A549 (cell line): ENCODE measurements around the gene VAMP5. TPM values are rescaled to one million over a fixed set of nuclear protein-coding genes. Genes with fewer than 3 reads are reported as not detected.

ENCODE experiments used
- ATAC-seq, 2 experiments: fragments of 200-7000 bp in 1 of 2; fragments of >200 bp in 1 of 2; cut with Nextera tagmentation in 1 of 2; cut with Tn5 transposase in 1 of 2; 3 replicates each; pipeline versions ENCODE4 v1.8.0 to v1.9.1; 2018 to 2020; ENCODE audit warnings: mild to moderate bottlenecking in 1 of 2, moderate library complexity in 1 of 2
- CTCF ChIA-PET: fragments of 300-600 bp; sonication (Branson Sonifier 250); formaldehyde crosslinking; extraction: SDS; loops from one replicate; lab custom pipeline; 2021; ENCODE audit warnings: antibody characterized with exemption, inconsistent platforms; lab: Yijun Ruan, JAX
- POLR2A ChIA-PET: fragments of 350-600 bp; formaldehyde crosslinking; extraction: SDS; loops from one replicate; lab custom pipeline; 2021; ENCODE audit warnings: antibody characterized with exemption, inconsistent platforms; lab: Yijun Ruan, JAX
- DNase-seq, 2 experiments: peaks; one replicate each; pipeline versions ENCODE4 v3.0.0 to v3.0.0-alpha.2; 2011 to 2016; ENCODE audit warnings: low read depth in 1 of 2, low spot score in 1 of 2
- FAIRE-seq: peaks from 2 replicates; lab custom pipeline; 2011; peaks lifted over from hg19 to GRCh38; lab: Jason Lieb, UNC
- H3K27ac ChIP-seq, 2 experiments: fragments of >200 bp; sonication (Bioruptor Twin); formaldehyde crosslinking; 3 replicates each; pipeline ENCODE4 v1.5.1; 2016 to 2017
- H3K4me1 ChIP-seq: fragments of >200 bp; sonication (Bioruptor Twin); formaldehyde crosslinking; 3 replicates; pipeline ENCODE4 v1.6.1; 2016
- H3K4me2 ChIP-seq: fragments of >200 bp; sonication (Bioruptor Twin); formaldehyde crosslinking; 3 replicates; pipeline ENCODE4 v1.6.1; 2016
- H3K4me3 ChIP-seq: fragments of >200 bp; sonication (Bioruptor Twin); formaldehyde crosslinking; 3 replicates; pipeline ENCODE4 v1.5.1; 2016
- H3K9me3 ChIP-seq: fragments of >200 bp; sonication (Bioruptor Twin); formaldehyde crosslinking; 3 replicates; pipeline ENCODE4 v1.6.1; 2016
- FOSB ChIP-seq: fragments of 250-450 bp; sonication (Bioruptor Pico); IDR thresholded peaks from 2 replicates; pipeline ENCODE4 v1.5.0; 2020; ENCODE audit warnings: mild to moderate bottlenecking, moderate library complexity
- GATA3 ChIP-seq: IDR thresholded peaks from 2 replicates; pipeline ENCODE4 v1.6.1; 2012; ENCODE audit warnings: borderline replicate concordance
- JUN ChIP-seq, 2 experiments: fragments of >200 bp; sonication (Bioruptor Twin); formaldehyde crosslinking; IDR thresholded peaks; 2 replicates in 1 of 2; 3 replicates in 1 of 2; pipeline ENCODE4 v1.6.1; 2016 to 2017
- MAFK ChIP-seq: fragments of 450-650 bp; IDR thresholded peaks from 2 replicates; pipeline ENCODE4 v1.6.1; 2014; ENCODE audit not compliant: partially characterized antibody
- RNF2 ChIP-seq: fragments of 200-600 bp; sonication (generic); IDR thresholded peaks from 2 replicates; pipeline ENCODE4 v1.6.1; 2016; ENCODE audit warnings: low read depth, mild to moderate bottlenecking, antibody characterized with exemption, moderate library complexity, borderline replicate concordance
- WGBS: methylation state at CpG from one replicate; pipeline ENCODE4 v1.1.6; 2017; ENCODE audit errors: missing lambda C conversion rate; 5-methylcytosine and 5-hydroxymethylcytosine counted together
- polyA plus RNA-seq, 4 experiments: library from polyadenylated mRNA; depleted of rRNA in 3 of 4; stranded (reverse); fragments of >200 nt; fragmentation: RNase III in 1 of 4; extraction: RNeasy Plus Mini Kit Qiagen cat#74134 plus additional on column Dnase treatment in 1 of 4; gene quantifications; 2 replicates in 3 of 4; 3 replicates in 1 of 4; pipeline ENCODE4 v1.2.3, GENCODE V29; 2011 to 2017
- small RNA-seq, 6 experiments: library from RNA; depleted of rRNA; stranded (forward); fragments of <200 nt; gene quantifications; one replicate each; pipeline ENCODE3, GENCODE V24; 2012

The VAMP5 gene
- polyA plus RNA-seq, 2 of the 4 experiments (the other 2 are of a cell fraction), result 0.16 TPM; not detected in 1

- H3K9me3 ChIP-seq, result no peaks in the 10 kb centered on the region
- WGBS, result 37% methylated on average over 4 of the region's 4 CpGs
- no peak for ATAC-seq
- H3K4me3 ChIP-seq, result no peak overlapping the region
- no peak for FAIRE-seq
- H3K4me2 ChIP-seq, result no peak overlapping the region
- CTCF ChIA-PET, result interaction anchor here (0.8 to 12.2 kb wide), 11 partner anchors 12 to 254 kb away, joined by 3 to 241 read pairs (median 23); partner anchors contain the start of genes C2orf68, ST3GAL5 and USP39
- POLR2A ChIA-PET, result no interaction called here
- H3K27ac ChIP-seq, result no peak overlapping the region
- TF ChIP-seq JUN (IDR thresholded peaks at IDR 0.05) (no peak), FOSB (CRISPR knock-in tag) (no peak), RNF2 (no peak), MAFK (no peak)
- no peak for DNase-seq
- H3K4me1 ChIP-seq, result peaks cover 3% of the 10 kb centered on the region; the same call in 1 of the 3 replicates
These were observed 51.4 kb downstream of the VAMP5 start for GRCh38 chr2:85635636-85636035.

- Histone ChIP-seq H3K27ac (no peak overlapping the region), H3K4me1 (peaks cover 1% of the 10 kb centered on the region; the same call in 1 of the 3 replicates), H3K4me3 (no peak overlapping the region), H3K4me2 (no peak overlapping the region), H3K9me3 (no peaks in the 10 kb centered on the region)
- ChIA-PET CTCF (interaction anchor here (0.7 to 2.0 kb wide), 6 partner anchors 15 to 438 kb away, joined by 3 to 9 read pairs (median 4); no protein-coding TSS in a partner anchor), POLR2A (no interaction called here)
- FAIRE-seq (no peak), ATAC-seq (no peak), DNase-seq (no peak)
- no peak for TF ChIP-seq GATA3
- 89% methylated on average over 3 of the region's 3 CpGs for WGBS
These were observed 58.5 kb downstream of the VAMP5 start for GRCh38 chr2:85642725-85643124.

Small RNA genes lying within 50 kb of the gene (small RNA-seq; reads per million reads assigned to genes)
- gene RN7SL126P, result 0 reads per million in 6 experiments

Other genes starting within 250 kb of the VAMP5 start
- 51.6 and 52.3 TPM in 2 replicates for gene RETSAT, start 229.9 kb upstream of the VAMP5 start, polyA plus RNA-seq (2011; rRNA removed)
- gene RETSAT, start 229.9 kb upstream of the VAMP5 start, polyA plus RNA-seq (2017; fragmentation: RNase III; extraction: RNeasy Plus Mini Kit Qiagen cat#74134 plus additional on column Dnase treatment), result 40.8 to 43.3 TPM (median 42.3 TPM) in 3 replicates
- 29.9 and 31.9 TPM in 2 replicates for gene ELMOD3, start 229.7 kb upstream of the VAMP5 start, polyA plus RNA-seq (2011; rRNA removed)
- gene ELMOD3, start 229.7 kb upstream of the VAMP5 start, polyA plus RNA-seq (2017; fragmentation: RNase III; extraction: RNeasy Plus Mini Kit Qiagen cat#74134 plus additional on column Dnase treatment), result 14.6 to 17.8 TPM (median 15.3 TPM) in 3 replicates
- 81.0 and 94.6 TPM in 2 replicates for gene CAPG, start 174.1 kb upstream of the VAMP5 start, polyA plus RNA-seq (2011; rRNA removed)
- 53.0 to 61.3 TPM (median 57.5 TPM) in 3 replicates for gene CAPG, start 174.1 kb upstream of the VAMP5 start, polyA plus RNA-seq (2017; fragmentation: RNase III; extraction: RNeasy Plus Mini Kit Qiagen cat#74134 plus additional on column Dnase treatment)
- 1.3 and 1.8 TPM in 2 replicates for gene SH2D6, start 165.7 kb upstream of the VAMP5 start, polyA plus RNA-seq (2011; rRNA removed)
- 1.4 to 1.5 TPM (median 1.4 TPM) in 3 replicates for gene SH2D6, start 165.7 kb upstream of the VAMP5 start, polyA plus RNA-seq (2017; fragmentation: RNase III; extraction: RNeasy Plus Mini Kit Qiagen cat#74134 plus additional on column Dnase treatment)
- gene MAT2A, start 45.3 kb upstream of the VAMP5 start, polyA plus RNA-seq (2011; rRNA removed), result 1,024 and 1,329 TPM in 2 replicates
- 370 to 430 TPM (median 400 TPM) in 3 replicates for gene MAT2A, start 45.3 kb upstream of the VAMP5 start, polyA plus RNA-seq (2017; fragmentation: RNase III; extraction: RNeasy Plus Mini Kit Qiagen cat#74134 plus additional on column Dnase treatment)
- 39.0 and 49.6 TPM in 2 replicates for gene GGCX, start 22.9 kb upstream of the VAMP5 start, polyA plus RNA-seq (2011; rRNA removed)
- gene GGCX, start 22.9 kb upstream of the VAMP5 start, polyA plus RNA-seq (2017; fragmentation: RNase III; extraction: RNeasy Plus Mini Kit Qiagen cat#74134 plus additional on column Dnase treatment), result 48.7 to 58.5 TPM (median 55.1 TPM) in 3 replicates
- 38.3 and 41.1 TPM in 2 replicates for gene VAMP8, start 6.8 kb upstream of the VAMP5 start, polyA plus RNA-seq (2011; rRNA removed)
- 17.7 to 22.4 TPM (median 18.5 TPM) in 3 replicates for gene VAMP8, start 6.8 kb upstream of the VAMP5 start, polyA plus RNA-seq (2017; fragmentation: RNase III; extraction: RNeasy Plus Mini Kit Qiagen cat#74134 plus additional on column Dnase treatment)
- 287 and 366 TPM in 2 replicates for gene RNF181, start 11.3 kb downstream of the VAMP5 start, polyA plus RNA-seq (2011; rRNA removed)
- gene RNF181, start 11.3 kb downstream of the VAMP5 start, polyA plus RNA-seq (2017; fragmentation: RNase III; extraction: RNeasy Plus Mini Kit Qiagen cat#74134 plus additional on column Dnase treatment), result 182 to 199 TPM (median 189 TPM) in 3 replicates
- gene TMEM150A, start 18.3 kb downstream of the VAMP5 start, polyA plus RNA-seq (2011; rRNA removed), result 8.5 and 14.0 TPM in 2 replicates
- 8.0 to 10.9 TPM (median 10.6 TPM) in 3 replicates for gene TMEM150A, start 18.3 kb downstream of the VAMP5 start, polyA plus RNA-seq (2017; fragmentation: RNase III; extraction: RNeasy Plus Mini Kit Qiagen cat#74134 plus additional on column Dnase treatment)
- gene C2orf68, start 27.6 kb downstream of the VAMP5 start, polyA plus RNA-seq (2011; rRNA removed), result 48.3 and 57.4 TPM in 2 replicates
- 22.8 to 26.1 TPM (median 25.9 TPM) in 3 replicates for gene C2orf68, start 27.6 kb downstream of the VAMP5 start, polyA plus RNA-seq (2017; fragmentation: RNase III; extraction: RNeasy Plus Mini Kit Qiagen cat#74134 plus additional on column Dnase treatment)
- 90.4 and 103 TPM in 2 replicates for gene USP39, start 31.8 kb downstream of the VAMP5 start, polyA plus RNA-seq (2011; rRNA removed)
- gene USP39, start 31.8 kb downstream of the VAMP5 start, polyA plus RNA-seq (2017; fragmentation: RNase III; extraction: RNeasy Plus Mini Kit Qiagen cat#74134 plus additional on column Dnase treatment), result 78.7 to 91.0 TPM (median 82.8 TPM) in 3 replicates
- not detected in 2 replicates for gene SFTPB, start 83.8 kb downstream of the VAMP5 start, polyA plus RNA-seq (2011; rRNA removed)
- 0.08 TPM in 1 of 3 replicates, not detected in the others for gene SFTPB, start 83.8 kb downstream of the VAMP5 start, polyA plus RNA-seq (2017; fragmentation: RNase III; extraction: RNeasy Plus Mini Kit Qiagen cat#74134 plus additional on column Dnase treatment)
- not detected in 2 replicates for gene GNLY, start 109.9 kb downstream of the VAMP5 start, polyA plus RNA-seq (2011; rRNA removed)
- gene GNLY, start 109.9 kb downstream of the VAMP5 start, polyA plus RNA-seq (2017; fragmentation: RNase III; extraction: RNeasy Plus Mini Kit Qiagen cat#74134 plus additional on column Dnase treatment), result not detected in 3 replicates
- gene ATOH8, start 169.6 kb downstream of the VAMP5 start, polyA plus RNA-seq (2011; rRNA removed), result 1.8 and 2.6 TPM in 2 replicates
- gene ATOH8, start 169.6 kb downstream of the VAMP5 start, polyA plus RNA-seq (2017; fragmentation: RNase III; extraction: RNeasy Plus Mini Kit Qiagen cat#74134 plus additional on column Dnase treatment), result 11.1 to 20.7 TPM (median 20.0 TPM) in 3 replicates